Left kidney (tissue), 8 donors: ENCODE results near the gene RSPH4A. TPM values are rescaled to one million over a fixed set of nuclear protein-coding genes. Genes with fewer than 3 reads are reported as not detected.
"Not testable (repeated sequence)": the region's sequence is repeated elsewhere in the genome, so short reads cannot be mapped to it uniquely, and the experiment has no call there.

Experiments
- DNase-seq: peaks from one replicate; pipeline ENCODE4 v3.0.0-alpha.2; 2013
- long read RNA-seq, 8 donors: transcript quantifications; one replicate each; lab custom pipeline, GENCODE V29; 2026
- polyA plus RNA-seq: library from polyadenylated mRNA; unstranded; fragments of 120-200 nt; gene quantifications from one replicate; pipeline ENCODE4 v1.2.1, GENCODE V29; 2013; ENCODE audit not compliant: insufficient read length

The RSPH4A gene
- polyA plus RNA-seq = 4.2 TPM
- long read RNA-seq, donor 1 = 0 reads
- long read RNA-seq, donor 2, partial matches to known transcripts = 14 of 31 reads
- long read RNA-seq, donor 2, other reads (novel, unspliced or antisense) = 17 of 31 reads
- long read RNA-seq, donor 3 = 0 reads
- long read RNA-seq, donor 4 = 0 reads
- long read RNA-seq, donor 5 = 0 reads
- long read RNA-seq, donor 6, partial matches to known transcripts = 0 of 1 reads
- long read RNA-seq, donor 6, other reads (novel, unspliced or antisense) = 0 of 1 reads
- long read RNA-seq, donor 7 = 0 reads
- long read RNA-seq, donor 8 = 0 reads

DNA sequence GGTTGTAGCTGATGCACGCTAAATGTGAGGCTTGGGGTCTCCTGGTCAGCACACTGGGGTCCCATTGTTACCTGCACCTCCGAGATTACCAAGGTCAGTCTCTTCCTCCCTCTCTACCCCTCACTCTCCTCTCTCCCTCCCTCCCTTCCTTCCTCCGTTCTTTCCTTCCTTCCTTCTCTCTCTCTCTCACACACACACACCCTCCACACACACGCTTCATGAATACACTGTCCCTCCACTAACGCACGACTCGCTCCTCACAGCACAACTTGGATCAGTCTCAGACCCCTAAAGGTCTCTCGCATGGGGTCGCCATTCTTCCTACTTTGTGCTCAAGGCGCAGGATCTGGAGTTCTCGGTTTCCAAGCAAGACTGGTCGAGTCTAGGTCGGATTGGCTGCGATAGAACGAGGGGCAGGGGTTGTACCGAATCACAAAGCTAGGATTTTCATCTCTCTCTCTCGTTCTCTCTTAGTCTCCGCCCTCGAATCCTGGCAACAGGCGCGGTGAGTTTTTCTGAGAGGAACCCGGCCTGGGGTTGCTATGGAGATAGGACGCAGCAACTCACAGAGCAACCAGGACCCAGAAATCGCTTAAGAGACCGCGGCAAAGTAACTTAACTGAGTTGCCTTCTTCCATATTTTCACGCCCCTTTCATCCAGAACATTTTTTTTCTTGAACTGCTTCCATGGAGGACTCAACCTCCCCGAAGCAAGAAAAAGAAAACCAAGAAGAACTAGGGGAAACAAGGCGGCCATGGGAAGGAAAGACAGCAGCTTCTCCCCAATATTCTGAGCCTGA lies at the start of gene RSPH4A:
RSPH4A (plus strand) TSS at position 543 of the 800 bp plus-strand sequence; CDS start at position 688, 145 bp downstream.
- DNase-seq = peak; percentile 97

DNA sequence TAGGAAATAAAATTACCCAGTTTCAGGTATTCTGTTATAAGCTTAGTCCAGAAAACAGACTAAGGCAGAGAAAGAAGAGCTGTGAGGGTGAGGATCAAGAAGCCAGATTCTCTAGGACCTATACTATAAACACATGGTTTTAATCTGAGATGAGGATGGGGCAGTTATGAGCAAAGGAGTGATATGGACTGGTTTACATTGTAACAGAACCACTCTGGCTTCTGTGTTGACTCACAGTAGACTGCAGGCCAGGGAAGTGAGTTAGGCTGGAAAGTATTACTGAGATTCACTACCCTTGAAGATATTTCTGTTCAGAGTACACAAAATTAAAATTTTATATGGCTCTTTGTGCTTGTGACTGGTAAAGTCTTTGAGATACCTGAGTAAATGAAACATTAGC lies 48.2 kb upstream of the RSPH4A start:
- DNase-seq = no peak

DNA sequence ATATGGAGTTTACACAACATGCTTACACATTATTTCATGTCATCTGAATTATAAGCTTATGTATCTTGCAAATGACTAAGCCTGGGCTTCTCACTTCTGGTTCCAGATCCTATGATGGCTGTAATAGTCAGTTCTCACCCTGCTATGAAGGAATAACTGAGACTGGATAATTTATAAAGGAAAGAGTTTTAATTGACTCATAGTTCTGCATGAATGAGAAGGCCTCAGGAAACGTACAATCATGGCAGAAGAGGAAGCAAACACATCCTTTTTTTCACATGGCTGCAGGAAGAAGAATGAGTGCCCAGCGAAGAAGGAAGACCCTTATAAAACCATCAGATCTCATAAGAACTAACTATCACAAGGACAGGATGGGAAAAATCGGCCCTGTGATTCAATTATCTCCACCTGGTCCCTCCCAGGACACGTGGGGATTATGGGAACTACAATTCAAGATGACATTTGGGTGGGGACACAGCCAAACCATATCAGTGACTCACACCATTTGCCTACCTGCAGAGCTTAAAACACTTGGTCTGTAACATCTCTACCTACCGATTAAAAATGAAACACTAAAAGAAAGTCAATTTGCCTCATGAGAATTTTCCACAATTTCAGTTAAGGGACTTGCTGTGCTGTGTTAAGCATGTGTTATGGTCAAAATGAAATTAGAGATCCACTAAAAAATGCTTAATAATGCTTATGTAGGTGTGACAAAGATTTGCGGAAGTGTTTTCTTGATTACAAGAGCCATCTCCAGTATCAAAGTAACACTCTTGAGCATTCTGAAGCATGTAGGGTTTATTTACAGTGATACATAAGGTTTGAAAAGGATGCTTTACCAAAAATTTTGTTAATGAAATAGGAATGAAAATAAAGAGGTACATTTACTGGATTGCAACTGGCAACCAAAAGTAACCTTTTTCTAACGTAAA lies 47.2 kb upstream of the RSPH4A start:
- no peak for DNase-seq

DNA sequence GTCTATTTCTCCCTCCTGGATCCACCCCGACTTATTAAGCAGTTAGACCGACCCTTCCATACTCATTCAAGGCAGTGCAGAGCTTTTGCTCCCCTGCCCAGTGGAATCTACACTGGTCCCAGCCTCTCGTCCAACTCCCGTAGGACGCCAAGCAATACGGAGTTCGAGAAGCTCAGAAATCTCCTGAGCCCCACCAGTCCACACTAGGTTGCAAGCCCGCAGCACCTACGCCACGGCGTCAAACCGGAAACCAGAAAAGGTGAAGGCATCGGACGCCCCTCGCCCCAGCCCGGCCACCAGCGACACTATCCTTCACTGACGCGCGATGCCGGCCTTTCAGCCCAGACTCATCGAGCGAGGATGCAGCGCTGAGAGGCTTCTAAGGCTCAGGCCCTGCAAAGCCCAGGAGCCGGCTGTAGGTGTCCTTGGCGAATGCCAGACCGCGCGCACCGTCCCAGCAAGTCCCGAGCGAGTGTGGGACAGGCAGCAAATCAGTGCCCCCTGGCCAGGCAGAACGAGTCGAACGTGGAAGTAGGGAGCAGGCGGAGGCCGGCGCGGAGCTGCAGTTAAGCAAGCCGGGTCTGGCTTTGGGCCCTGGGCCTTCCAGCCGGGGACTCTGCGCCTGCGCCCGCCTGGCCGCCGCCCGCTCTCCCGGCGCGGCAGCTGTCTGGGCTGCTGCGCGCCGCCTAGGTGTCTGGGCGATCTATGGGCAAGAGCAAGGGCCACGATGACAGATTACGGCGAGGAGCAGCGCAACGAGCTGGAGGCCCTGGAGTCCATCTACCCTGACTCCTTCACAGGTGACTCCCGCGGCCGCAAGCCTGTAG lies 45.2 kb upstream of the RSPH4A start, which contains the start of gene RWDD1:
RWDD1 (plus strand) TSS at position 649 of the 827 bp plus-strand sequence; CDS start at position 728, 79 bp downstream.
- DNase-seq = peak; percentile 97

DNA sequence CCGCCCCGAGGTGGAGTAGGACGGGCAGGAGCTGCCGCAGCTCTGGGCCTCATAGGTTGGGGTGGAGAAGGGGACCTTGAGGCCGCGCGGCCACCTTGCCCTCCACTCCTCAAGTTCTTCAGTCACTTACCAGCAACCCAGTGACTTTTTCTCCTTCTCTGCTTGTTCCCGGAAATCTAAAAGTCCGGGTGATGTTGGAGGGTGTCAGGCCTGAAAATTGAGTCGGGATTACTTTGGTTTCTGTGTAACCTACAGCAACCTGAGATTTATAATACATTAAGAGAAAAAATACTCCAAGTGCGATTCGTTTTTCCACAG lies 44.6 kb upstream of the RSPH4A start:
- DNase-seq = no peak

DNA sequence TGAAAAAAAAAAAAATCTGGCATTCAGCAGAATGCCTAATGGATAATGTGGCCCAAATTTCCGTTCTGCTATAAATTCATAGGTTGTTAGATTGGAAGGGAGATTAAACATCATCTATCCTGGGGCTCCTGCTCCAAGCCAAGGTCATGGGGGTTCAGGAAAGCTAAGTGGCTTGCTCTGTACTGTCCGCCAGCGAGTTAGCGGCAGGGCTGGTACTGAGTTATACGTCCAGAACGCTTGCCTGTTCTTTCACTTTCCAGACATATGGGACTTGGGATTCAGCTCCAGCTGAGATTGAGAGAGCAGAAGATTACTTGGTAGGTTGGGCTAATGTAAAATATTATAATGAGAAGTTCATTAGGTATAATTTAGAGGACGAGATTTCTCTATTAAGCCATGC lies 44.1 kb upstream of the RSPH4A start:
- DNase-seq = peak; percentile 11

DNA sequence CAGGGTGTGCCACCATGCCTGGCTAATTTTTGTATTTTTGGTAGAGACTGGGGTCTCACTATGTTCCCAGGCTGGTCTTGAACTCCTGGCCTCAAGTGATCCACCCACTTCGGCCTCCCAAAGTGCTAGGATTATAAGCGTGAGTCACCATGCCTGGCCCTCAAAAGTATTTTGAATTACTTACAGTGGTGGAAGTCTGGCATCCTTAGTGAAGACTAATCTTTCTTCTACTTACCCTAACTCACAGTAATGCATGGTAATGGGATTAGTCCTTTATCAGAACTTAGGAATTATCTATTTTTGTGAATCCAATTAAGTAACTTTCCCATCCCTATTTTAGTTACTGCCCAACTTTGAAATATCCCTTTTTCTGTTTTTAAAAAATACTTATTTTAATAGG lies 41.1 kb upstream of the RSPH4A start:
- DNase-seq = no peak

DNA sequence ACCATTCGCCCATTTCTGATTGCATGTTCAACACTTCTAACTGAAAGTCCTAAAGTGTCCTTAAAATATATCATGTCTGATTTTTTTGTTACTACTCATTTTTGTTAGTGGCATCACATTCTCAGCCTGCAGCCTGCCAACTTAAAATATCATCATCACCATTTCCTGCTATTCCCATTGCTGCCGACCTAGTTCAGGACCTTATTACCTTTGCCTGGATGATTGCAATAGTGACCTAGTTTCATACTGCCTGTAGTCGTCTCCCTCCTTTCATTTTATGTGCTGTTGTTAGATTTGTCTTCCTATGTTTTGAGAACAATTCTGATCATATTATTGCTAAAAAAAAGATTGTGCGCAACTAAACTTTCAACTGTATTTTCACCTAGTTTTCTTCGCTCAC lies 38.8 kb upstream of the RSPH4A start:
- no peak for DNase-seq

DNA sequence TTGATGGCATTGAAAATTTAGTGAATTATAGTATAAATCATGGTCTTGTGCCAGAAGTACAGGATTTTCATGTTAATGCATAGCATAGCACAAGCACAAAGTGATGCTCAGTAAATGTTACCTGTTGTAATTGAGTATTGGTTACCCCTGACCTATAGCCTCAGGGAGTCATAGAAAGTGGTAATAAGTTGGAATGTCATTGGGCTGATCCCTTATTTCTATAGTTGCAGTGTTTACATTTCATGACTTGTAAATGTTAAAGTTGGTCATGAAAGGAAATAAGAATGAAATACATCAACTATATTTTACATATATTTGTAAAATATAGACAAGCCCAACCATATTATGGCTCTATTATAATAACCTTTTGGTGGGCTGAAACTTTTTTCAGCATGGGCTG lies 37.9 kb upstream of the RSPH4A start:
- DNase-seq = no peak

DNA sequence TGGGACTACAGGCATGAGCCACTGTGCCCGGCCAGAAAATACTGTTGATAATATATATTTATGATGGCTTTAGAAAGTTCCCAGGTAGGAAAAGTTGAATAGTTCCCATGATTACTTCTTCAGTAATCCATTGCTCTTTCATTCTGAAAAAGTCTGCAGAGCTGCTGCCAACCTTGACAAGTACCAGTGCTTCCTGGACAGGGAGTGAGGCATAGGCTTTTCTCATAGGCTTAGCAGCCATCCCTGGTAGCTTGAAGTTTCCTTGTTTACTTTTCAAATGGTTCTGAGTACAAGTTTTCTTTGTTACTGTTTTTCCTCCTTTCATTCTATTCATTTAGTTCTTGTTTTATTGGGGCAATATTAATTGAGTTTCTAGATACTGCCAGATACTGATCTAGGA lies 37.1 kb upstream of the RSPH4A start:
- no peak for DNase-seq

DNA sequence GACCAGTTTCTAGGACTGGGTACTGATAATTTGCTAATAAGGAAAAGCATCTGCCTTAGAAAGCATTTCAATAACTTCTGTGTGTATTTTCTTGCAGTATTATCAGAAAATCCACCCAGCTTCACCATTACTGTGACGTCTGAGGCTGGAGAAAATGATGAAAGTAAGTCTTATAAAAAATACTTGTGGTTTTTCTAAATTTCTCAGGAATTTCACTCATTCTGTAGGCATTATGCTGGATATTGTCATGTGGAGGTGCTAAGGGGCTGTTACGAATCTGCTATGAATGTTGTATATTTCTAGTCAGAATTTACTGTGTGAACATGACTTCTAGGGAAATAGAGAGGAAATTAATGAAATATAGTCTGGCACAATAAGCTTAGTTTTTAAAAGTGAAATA lies 36.1 kb upstream of the RSPH4A start:
- DNase-seq = no peak

DNA sequence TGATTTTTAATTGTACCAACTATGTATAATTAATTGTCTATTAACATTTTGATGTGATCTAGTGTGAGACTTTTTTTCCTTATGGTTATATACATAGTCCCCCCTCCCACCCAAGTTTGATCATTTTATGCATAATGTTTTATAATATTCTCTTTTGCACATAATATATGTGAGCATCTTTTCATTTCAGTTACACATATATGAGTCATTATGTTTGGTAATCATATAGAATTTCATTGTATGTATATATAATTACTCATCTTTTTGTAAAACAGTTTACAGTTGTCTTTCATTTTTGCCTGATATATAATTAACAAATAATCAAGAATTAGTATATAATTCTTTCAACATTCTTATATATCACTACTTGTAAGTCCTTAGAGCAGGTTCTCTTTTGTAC lies 30.0 kb upstream of the RSPH4A start:
- DNase-seq = no peak

DNA sequence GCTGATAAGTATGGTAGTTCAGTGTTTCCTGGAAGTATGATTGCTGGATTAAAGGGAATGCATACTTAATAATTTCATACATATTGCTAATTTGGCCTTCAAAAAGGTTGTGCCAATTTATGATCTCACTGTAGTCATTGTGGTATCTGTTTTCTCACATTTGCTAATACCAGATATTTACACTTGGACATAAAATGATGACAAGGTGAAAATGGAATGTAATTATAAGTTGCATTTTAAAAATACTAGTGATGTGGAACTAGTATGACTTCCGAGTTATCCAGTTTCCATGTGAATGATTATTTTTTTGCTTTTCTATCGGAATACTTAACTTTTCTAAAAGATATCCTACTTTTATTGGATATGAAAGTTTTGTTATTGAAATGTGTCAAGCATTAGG lies 29.5 kb upstream of the RSPH4A start:
- DNase-seq = no peak

DNA sequence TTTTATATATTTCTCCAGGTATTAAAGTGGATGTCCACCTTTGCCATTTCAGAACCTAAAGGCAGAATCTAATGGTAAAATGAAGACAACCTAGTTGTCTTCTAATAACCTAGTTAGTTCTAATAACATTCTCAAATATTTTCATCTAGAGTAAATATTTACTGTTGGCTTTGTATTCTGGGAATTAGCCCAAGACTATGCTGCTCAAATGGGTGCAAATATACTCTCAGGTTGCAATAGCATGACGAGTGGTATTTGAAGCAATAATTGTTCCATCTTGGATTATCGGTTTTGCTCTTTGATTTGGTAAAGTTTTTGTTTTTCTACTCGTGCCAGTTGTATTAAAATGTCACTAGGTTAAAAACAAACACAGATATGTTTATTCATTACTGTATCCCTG lies 21.0 kb upstream of the RSPH4A start:
- no peak for DNase-seq

DNA sequence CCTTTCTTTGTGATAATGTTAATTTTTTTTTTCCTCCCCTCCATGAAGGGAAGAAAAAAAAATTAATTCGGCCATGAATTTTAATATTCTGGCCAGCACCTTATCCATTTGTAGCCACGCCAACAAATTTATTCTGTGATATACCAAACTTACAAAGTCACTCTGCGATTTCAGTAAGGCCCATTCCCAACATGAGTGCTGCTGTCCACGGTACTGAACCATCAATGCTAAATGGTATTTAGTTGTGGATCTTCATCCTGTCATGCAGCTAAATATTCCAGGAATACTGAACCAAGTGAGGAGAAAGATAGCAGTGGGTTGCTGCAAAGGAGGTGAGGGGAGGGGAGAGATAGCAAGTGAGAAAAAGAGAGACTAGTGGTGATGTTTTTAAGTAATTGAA lies 19.5 kb upstream of the RSPH4A start:
- peak; percentile 36 for DNase-seq

DNA sequence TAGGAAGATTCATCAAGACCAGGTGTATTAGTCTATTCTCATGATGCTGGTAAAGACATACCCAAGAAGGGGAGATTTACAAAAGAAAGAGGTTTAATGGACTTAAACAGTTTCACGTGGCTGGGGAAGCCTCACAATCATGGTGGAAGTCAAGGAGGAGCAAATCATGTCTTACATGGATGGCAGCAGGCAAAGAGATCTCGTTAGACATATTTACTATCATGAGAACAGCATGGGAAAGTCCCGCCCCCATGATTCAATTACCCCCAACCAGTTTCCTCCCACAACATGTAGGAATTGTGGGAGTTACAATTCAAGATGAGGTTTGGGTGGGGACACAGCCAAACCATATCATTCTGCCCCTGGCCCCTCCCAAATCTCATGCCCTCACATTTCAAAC lies 12.4 kb upstream of the RSPH4A start:
- not testable (repeated sequence) for DNase-seq

DNA sequence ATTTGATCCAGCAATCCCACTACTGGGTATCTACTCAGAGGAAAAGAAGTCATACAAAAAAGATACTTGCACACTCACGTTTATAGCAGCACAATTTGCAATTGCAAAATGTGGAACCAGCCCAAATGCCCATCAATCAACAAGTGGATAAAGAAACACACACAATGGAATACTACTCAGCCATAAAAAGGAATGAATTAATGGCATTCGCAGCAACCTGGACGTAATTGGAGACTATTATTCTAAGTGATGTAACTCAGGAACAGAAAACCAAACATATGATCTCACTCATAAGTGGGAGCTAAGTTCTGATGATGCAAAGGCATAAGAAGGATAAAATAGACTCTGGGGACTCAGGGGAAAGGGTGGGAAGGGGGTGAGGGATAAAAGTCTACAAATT lies 11.4 kb upstream of the RSPH4A start:
- not testable (repeated sequence) for DNase-seq

DNA sequence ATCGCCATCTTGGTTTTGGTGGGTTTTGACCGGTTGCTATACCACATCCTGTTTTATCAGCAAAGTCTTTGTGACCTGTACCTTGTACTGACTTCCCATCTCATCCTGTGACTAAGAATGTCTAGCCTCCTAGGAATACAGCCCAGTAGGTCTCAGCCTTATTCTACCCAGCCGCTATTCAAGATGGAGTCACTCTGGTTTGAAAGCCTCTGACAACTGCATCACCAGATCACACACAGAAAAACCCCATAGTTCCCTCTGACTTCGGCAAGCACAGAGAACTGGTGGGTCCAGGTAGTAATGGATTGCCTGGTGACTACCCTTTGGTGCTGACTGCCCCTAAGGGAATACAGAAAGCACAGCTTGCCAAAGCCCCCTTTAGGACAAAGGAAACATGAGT lies 10.3 kb upstream of the RSPH4A start:
- DNase-seq = no peak

DNA sequence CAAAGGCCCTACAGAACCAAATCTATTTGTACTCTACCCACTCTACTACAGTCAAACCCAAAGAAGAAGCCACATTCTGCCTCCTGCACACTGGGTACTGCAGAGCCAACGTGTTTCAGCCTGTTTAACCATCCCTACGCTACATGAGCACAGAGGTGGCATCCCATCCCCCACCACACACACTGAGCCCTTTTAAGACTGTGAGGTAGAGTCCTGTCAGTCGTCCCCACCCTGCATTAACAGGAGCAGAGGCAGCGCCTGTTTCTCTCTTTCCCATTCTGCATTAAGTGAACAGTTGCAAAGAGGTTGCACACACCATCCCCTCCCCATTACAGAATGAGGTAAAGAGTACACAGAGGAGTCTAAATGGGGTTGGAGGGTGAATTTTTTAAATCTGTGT lies 5.2 kb upstream of the RSPH4A start:
- no peak for DNase-seq

DNA sequence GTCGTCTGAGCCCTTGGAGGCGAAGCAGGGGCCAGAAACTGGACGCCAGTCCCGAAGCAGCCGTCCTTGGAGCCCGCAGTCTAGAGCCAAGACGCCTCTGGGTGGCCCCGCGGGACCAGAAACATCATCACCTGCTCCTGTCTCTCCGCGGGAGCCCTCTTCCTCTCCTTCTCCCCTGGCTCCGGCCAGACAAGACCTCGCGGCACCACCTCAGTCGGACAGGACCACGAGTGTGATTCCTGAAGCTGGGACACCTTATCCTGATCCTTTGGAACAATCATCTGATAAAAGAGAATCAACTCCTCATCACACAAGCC lies 416 bp downstream of the RSPH4A start:
- DNase-seq = no peak

DNA sequence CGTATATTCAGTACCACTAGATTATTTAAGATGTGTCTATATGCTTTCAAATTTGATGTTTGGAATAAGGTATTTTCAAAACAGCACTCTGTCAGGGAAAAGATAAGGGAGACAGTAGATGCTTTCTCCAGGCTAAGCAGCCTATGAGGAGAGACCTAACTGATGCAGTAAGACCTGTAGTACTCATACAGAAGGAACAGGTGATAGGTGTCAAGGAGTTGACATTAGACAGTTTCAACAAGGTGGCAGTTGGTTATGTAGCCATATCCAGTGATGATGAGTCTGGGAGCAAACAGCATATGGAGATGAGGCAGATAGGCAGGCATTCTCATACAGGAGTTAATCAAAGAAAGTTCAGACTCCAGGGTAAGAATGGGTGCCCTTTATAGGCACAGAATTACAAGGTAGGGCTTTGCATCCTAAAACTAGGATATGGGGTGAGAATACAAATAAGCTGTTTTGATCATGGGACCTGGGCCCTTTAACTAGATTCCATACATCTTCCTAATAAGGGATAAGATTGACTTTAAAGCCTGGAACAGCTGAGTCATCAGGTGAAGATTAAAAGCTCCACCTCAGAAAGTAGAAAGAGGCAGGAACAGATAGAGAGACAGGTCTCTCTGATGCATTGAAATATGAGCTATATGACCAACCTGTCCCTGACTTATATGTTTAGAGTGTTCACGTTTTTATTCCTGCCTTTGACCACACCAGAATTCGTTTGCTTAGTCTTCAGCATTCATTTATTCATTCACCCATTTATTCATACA lies 7.9 kb downstream of the RSPH4A start:
- DNase-seq = no peak
